Astrocyte (in vitro differentiated cells and primary cell): Measurements from ENCODE around the gene COL5A1. TPM values are rescaled to one million over a fixed set of nuclear protein-coding genes. Genes with fewer than 3 reads are reported as not detected.

Source experiments
- DNase-seq: peaks from one replicate; pipeline ENCODE4 v3.0.0-alpha.2; 2010; ENCODE audit warnings: low read depth
- FAIRE-seq: peaks from 2 replicates; lab custom pipeline; 2011; peaks lifted over from hg19 to GRCh38; lab: Jason Lieb, UNC
- H2AFZ ChIP-seq: 2 replicates; pipeline ENCODE4 v1.6.0; 2012; ENCODE audit warnings: low read depth, low read length, inconsistent platforms
- H3K27ac ChIP-seq: 2 replicates; pipeline ENCODE4 v1.5.1; 2011; ENCODE audit warnings: low read depth, low read length, inconsistent platforms
- H3K27me3 ChIP-seq: 2 replicates; pipeline ENCODE4 v1.6.0; 2011; ENCODE audit warnings: low read length, inconsistent platforms; ENCODE audit not compliant: insufficient read depth
- H3K36me3 ChIP-seq: 2 replicates; pipeline ENCODE4 v1.5.1; 2011; ENCODE audit warnings: low read length, inconsistent platforms; ENCODE audit not compliant: insufficient read depth
- H3K4me1 ChIP-seq: 2 replicates; pipeline ENCODE4 v1.5.1; 2011; ENCODE audit warnings: low read length, inconsistent platforms; ENCODE audit not compliant: insufficient read depth
- H3K4me2 ChIP-seq: 2 replicates; pipeline ENCODE4 v1.6.0; 2012; ENCODE audit warnings: low read length, inconsistent platforms
- H3K4me3 ChIP-seq: 2 replicates; pipeline ENCODE4 v1.5.1; 2011; ENCODE audit warnings: low read depth, mild to moderate bottlenecking, low read length, inconsistent platforms; ENCODE audit not compliant: insufficient read depth
- H3K79me2 ChIP-seq: 2 replicates; pipeline ENCODE4 v1.6.0; 2012; ENCODE audit warnings: mild to moderate bottlenecking, low read length, inconsistent platforms; ENCODE audit not compliant: insufficient read depth
- H3K9ac ChIP-seq: 2 replicates; pipeline ENCODE4 v1.6.0; 2012; ENCODE audit warnings: mild to moderate bottlenecking, low read length, inconsistent platforms
- H3K9me3 ChIP-seq: 2 replicates; pipeline ENCODE4 v1.5.1; 2012; ENCODE audit warnings: low read depth, mild to moderate bottlenecking, low read length, inconsistent platforms; ENCODE audit not compliant: insufficient read depth
- H4K20me1 ChIP-seq: 2 replicates; pipeline ENCODE4 v1.6.0; 2012; ENCODE audit warnings: low read length, inconsistent platforms; ENCODE audit not compliant: insufficient read depth
- H3K27ac Mint-ChIP-seq: one replicate; pipeline ENCODE4 v1.8.0; 2021; ENCODE audit warnings: mild to moderate bottlenecking, mixed read lengths; ENCODE audit not compliant: unreplicated experiment
- H3K27me3 Mint-ChIP-seq: one replicate; pipeline ENCODE4 v1.8.0; 2021; ENCODE audit warnings: low read depth, mixed read lengths; ENCODE audit not compliant: unreplicated experiment
- H3K36me3 Mint-ChIP-seq: one replicate; pipeline ENCODE4 v1.8.0; 2021; ENCODE audit warnings: low read depth, mixed read lengths; ENCODE audit not compliant: unreplicated experiment
- H3K4me1 Mint-ChIP-seq: one replicate; pipeline ENCODE4 v1.8.0; 2021; ENCODE audit warnings: low read depth, mixed read lengths; ENCODE audit not compliant: unreplicated experiment
- H3K4me3 Mint-ChIP-seq: one replicate; pipeline ENCODE4 v1.8.0; 2021; ENCODE audit warnings: mild to moderate bottlenecking, moderate library complexity, mixed read lengths; ENCODE audit not compliant: unreplicated experiment
- H3K9me3 Mint-ChIP-seq: one replicate; pipeline ENCODE4 v1.8.0; 2021; ENCODE audit warnings: mild to moderate bottlenecking, mixed read lengths; ENCODE audit not compliant: unreplicated experiment
- EZH2 ChIP-seq: IDR thresholded peaks from 2 replicates; pipeline ENCODE4 v1.6.1; 2012; ENCODE audit warnings: mild to moderate bottlenecking, low read length, inconsistent platforms; ENCODE audit not compliant: insufficient read depth
- total RNA-seq: library from RNA; stranded (reverse); gene quantifications from 2 replicates; pipeline ENCODE4 v1.2.1, GENCODE V29; 2021
- TF ChIP-seq, protein P1 (sequence below): IDR thresholded peaks from 2 replicates; pipeline ENCODE4 v1.5.1; 2011; ENCODE audit warnings: low read depth, mild to moderate bottlenecking, inconsistent platforms, low read length, moderate library complexity; ENCODE audit not compliant: insufficient read depth

Gene COL5A1
- total RNA-seq, 1 donor from 2014 or later = 1,055 TPM

DNA sequence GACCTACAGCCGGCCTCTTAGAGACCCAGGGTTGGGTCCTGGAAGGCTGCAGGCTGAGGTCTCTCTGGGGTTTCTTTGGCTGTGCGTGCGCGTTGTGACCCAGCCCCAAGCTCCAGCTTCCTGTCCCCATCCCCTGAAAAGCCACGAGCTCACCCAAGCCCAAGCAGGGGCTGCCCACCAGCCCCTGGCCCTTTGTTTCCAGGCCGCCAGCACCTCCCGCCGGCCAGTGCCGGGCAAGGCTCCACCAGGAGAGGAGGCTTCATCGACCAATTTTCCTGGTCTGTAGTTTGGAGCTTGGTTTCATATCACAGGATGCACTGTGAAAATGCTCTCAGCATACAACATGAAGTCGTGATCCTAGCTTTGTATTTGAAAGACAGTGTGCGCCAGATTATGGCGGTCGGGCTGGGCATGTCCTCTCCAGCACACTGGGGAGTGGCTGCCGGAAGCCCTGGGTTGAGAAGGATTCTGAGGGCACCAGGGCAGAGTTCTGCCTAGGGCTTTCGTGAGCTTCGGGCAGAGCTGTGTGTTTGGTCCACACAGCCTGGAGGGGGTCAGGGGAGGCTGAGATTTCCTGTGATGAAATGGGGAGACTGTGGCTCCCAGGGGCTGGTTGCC, 78.6 kb downstream of the COL5A1 start:
- H3K9me3 Mint-ChIP-seq = no peaks in the 10 kb centered on the region
- DNase-seq (no peak), FAIRE-seq (no peak)
- H3K36me3 ChIP-seq = peaks cover 32% of the 10 kb centered on the region
- H2AFZ ChIP-seq = no peak overlapping the region
- no peaks in the 10 kb centered on the region for H3K27me3 ChIP-seq
- H3K4me3 ChIP-seq = no peak overlapping the region
- TF ChIP-seq, protein P1, sequence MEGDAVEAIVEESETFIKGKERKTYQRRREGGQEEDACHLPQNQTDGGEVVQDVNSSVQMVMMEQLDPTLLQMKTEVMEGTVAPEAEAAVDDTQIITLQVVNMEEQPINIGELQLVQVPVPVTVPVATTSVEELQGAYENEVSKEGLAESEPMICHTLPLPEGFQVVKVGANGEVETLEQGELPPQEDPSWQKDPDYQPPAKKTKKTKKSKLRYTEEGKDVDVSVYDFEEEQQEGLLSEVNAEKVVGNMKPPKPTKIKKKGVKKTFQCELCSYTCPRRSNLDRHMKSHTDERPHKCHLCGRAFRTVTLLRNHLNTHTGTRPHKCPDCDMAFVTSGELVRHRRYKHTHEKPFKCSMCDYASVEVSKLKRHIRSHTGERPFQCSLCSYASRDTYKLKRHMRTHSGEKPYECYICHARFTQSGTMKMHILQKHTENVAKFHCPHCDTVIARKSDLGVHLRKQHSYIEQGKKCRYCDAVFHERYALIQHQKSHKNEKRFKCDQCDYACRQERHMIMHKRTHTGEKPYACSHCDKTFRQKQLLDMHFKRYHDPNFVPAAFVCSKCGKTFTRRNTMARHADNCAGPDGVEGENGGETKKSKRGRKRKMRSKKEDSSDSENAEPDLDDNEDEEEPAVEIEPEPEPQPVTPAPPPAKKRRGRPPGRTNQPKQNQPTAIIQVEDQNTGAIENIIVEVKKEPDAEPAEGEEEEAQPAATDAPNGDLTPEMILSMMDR = no peak
- no peak for TF ChIP-seq EZH2
- H3K27ac Mint-ChIP-seq = peak overlapping the region; percentile 50
- H3K36me3 Mint-ChIP-seq = peaks cover 34% of the 10 kb centered on the region
- no peak overlapping the region for H3K27ac ChIP-seq
- H3K9me3 ChIP-seq = no peaks in the 10 kb centered on the region
- no peak overlapping the region for H3K4me2 ChIP-seq
- peaks cover 100% of the 10 kb centered on the region for H3K79me2 ChIP-seq
- H3K27me3 Mint-ChIP-seq = no peaks in the 10 kb centered on the region
- H3K4me1 ChIP-seq = peaks cover 19% of the 10 kb centered on the region
- H3K4me1 Mint-ChIP-seq = peaks cover 37% of the 10 kb centered on the region
- H4K20me1 ChIP-seq = peaks cover 100% of the 10 kb centered on the region
- no peak overlapping the region for H3K4me3 Mint-ChIP-seq
- H3K9ac ChIP-seq = no peak overlapping the region

GRCh38 chr9:134720796-134721195, 79.2 kb downstream of the COL5A1 start:
- H3K27ac Mint-ChIP-seq = peak overlapping the region; percentile 50
- peaks cover 3% of the 10 kb centered on the region for H3K9me3 Mint-ChIP-seq
- H3K4me3 Mint-ChIP-seq = no peak overlapping the region
- no peaks in the 10 kb centered on the region for H3K9me3 ChIP-seq
- no peak for DNase-seq
- H3K4me1 ChIP-seq = peaks cover 17% of the 10 kb centered on the region
- H3K36me3 ChIP-seq = peaks cover 33% of the 10 kb centered on the region
- H3K79me2 ChIP-seq = peaks cover 100% of the 10 kb centered on the region
- peaks cover 31% of the 10 kb centered on the region for H3K4me1 Mint-ChIP-seq
- H3K27me3 Mint-ChIP-seq = no peaks in the 10 kb centered on the region
- TF ChIP-seq EZH2 = no peak
- TF ChIP-seq, protein P1 = no peak
- H3K4me2 ChIP-seq = no peak overlapping the region
- no peak overlapping the region for H3K27ac ChIP-seq
- FAIRE-seq = no peak
- H3K9ac ChIP-seq = no peak overlapping the region
- H4K20me1 ChIP-seq = peaks cover 100% of the 10 kb centered on the region
- H3K36me3 Mint-ChIP-seq = peaks cover 34% of the 10 kb centered on the region
- H2AFZ ChIP-seq = no peak overlapping the region
- H3K27me3 ChIP-seq = no peaks in the 10 kb centered on the region
- H3K4me3 ChIP-seq = no peak overlapping the region

- Histone ChIP-seq H3K4me3 (no peak overlapping the region), H3K27ac (no peak overlapping the region), H3K36me3 (peaks cover 31% of the 10 kb centered on the region), H2AFZ (no peak overlapping the region), H3K9ac (no peak overlapping the region), H3K27me3 (no peaks in the 10 kb centered on the region), H3K4me1 (peaks cover 17% of the 10 kb centered on the region), H4K20me1 (peaks cover 100% of the 10 kb centered on the region), H3K79me2 (peaks cover 100% of the 10 kb centered on the region), H3K4me2 (no peak overlapping the region), H3K9me3 (no peaks in the 10 kb centered on the region)
- FAIRE-seq = no peak
- DNase-seq = no peak
- peaks cover 3% of the 10 kb centered on the region for H3K9me3 Mint-ChIP-seq
- no peak overlapping the region for H3K4me3 Mint-ChIP-seq
- H3K4me1 Mint-ChIP-seq = peaks cover 27% of the 10 kb centered on the region
- no peak for TF ChIP-seq EZH2
- H3K27me3 Mint-ChIP-seq = no peaks in the 10 kb centered on the region
- peak overlapping the region; percentile 12 for H3K27ac Mint-ChIP-seq
- H3K36me3 Mint-ChIP-seq = peaks cover 35% of the 10 kb centered on the region
These were observed 79.7 kb downstream of the COL5A1 start for GRCh38 chr9:134721344-134721743.
